Measurements from ENCODE around the gene RBX1. TPM values are rescaled to one million over a fixed set of nuclear protein-coding genes. Genes with fewer than 3 reads are reported as not detected.
"Not testable (repeated sequence)": the region's sequence is repeated elsewhere in the genome, so short reads cannot be mapped to it uniquely, and the experiment has no call there.

RBX1 gene
- total RNA-seq, 2 experiments from 2014 or later: 97.8 to 98.2 TPM

GRCh38 chr22:40965936-40966725 is 15.0 kb downstream of the RBX1 start:
- ChIA-PET CTCF (no interaction called here), POLR2A (interaction anchor here (0.5 kb wide), 1 partner anchor 126 kb away, joined by 8 read pairs; no protein-coding TSS in a partner anchor)

GRCh38 chr22:40966726-40967085 is 15.5 kb downstream of the RBX1 start:
- CTCF ChIA-PET: no interaction called here
- POLR2A ChIA-PET: no interaction called here

GRCh38 chr22:40967111-40967760 is 16.1 kb downstream of the RBX1 start:
- ChIA-PET CTCF (no interaction called here), POLR2A (no interaction called here)

- CTCF ChIA-PET: no interaction called here
- POLR2A ChIA-PET: no interaction called here
Observed at GRCh38 chr22:40972587-40972986, 21.4 kb downstream of the RBX1 start.

GRCh38 chr22:40973144-40973543 is 22.0 kb downstream of the RBX1 start:
- POLR2A ChIA-PET: no interaction called here

GRCh38 chr22:40975366-40975765 is 24.2 kb downstream of the RBX1 start:
- ChIA-PET POLR2A (no interaction called here), CTCF (no interaction called here)

More at GRCh38 chr22:40973144-40973543, 22.0 kb downstream of the RBX1 start:
- CTCF ChIA-PET: interaction anchor here (0.7 kb wide), 1 partner anchor 50 kb away, joined by 3 read pairs; no protein-coding TSS in a partner anchor

- POLR2A ChIA-PET: interaction anchor here (0.6 to 0.8 kb wide), 2 partner anchors 13 to 104 kb away, joined by 3 to 4 read pairs; no protein-coding TSS in a partner anchor
- CTCF ChIA-PET: no interaction called here
Observed at GRCh38 chr22:40976866-40977700, 25.9 kb downstream of the RBX1 start.

- CTCF ChIA-PET: no interaction called here
- POLR2A ChIA-PET: no interaction called here
Observed at GRCh38 chr22:40979198-40979597, 28.0 kb downstream of the RBX1 start.

GRCh38 chr22:40979871-40980270 is 28.7 kb downstream of the RBX1 start:
- CTCF ChIA-PET: no interaction called here
- POLR2A ChIA-PET: no interaction called here

GRCh38 chr22:40982482-40983385 is 31.6 kb downstream of the RBX1 start:
- CTCF ChIA-PET: no interaction called here
- POLR2A ChIA-PET: no interaction called here

- ChIA-PET POLR2A (no interaction called here), CTCF (no interaction called here)
Observed at GRCh38 chr22:40991298-40991697, 40.1 kb downstream of the RBX1 start.

- ChIA-PET POLR2A (no interaction called here), CTCF (no interaction called here)
Observed at GRCh38 chr22:40995821-40996220, 44.6 kb downstream of the RBX1 start.

- CTCF ChIA-PET: no interaction called here
- POLR2A ChIA-PET: no interaction called here
Observed at GRCh38 chr22:40997520-40997919, 46.3 kb downstream of the RBX1 start.

GRCh38 chr22:41000040-41000565 is 48.9 kb downstream of the RBX1 start:
- ChIA-PET CTCF (no interaction called here), POLR2A (no interaction called here)

- ChIA-PET POLR2A (no interaction called here), CTCF (interaction anchor here (0.6 to 0.7 kb wide), 2 partner anchors 14 to 75 kb away, joined by 3 to 4 read pairs; no protein-coding TSS in a partner anchor)
Observed at GRCh38 chr22:41000941-41001721, 50.0 kb downstream of the RBX1 start.

GRCh38 chr22:41001722-41002122 is 50.5 kb downstream of the RBX1 start:
- POLR2A ChIA-PET: no interaction called here
- CTCF ChIA-PET: interaction anchor here (0.7 kb wide), 2 partner anchors 75 to 475 kb away, joined by 3 to 5 read pairs; no protein-coding TSS in a partner anchor

- CTCF ChIA-PET: interaction anchor here (0.7 kb wide), 1 partner anchor 475 kb away, joined by 5 read pairs; no protein-coding TSS in a partner anchor
- POLR2A ChIA-PET: not testable (repeated sequence)
Observed at GRCh38 chr22:41002386-41002785, 51.2 kb downstream of the RBX1 start.

- ChIA-PET POLR2A (interaction anchor here (0.7 kb wide), 1 partner anchor 195 kb away, joined by 4 read pairs; no protein-coding TSS in a partner anchor), CTCF (no interaction called here)
Observed at GRCh38 chr22:41003066-41003465, 51.9 kb downstream of the RBX1 start.
